H1 (cell line): ENCODE measurements around the gene ADCY6. TPM values are rescaled to one million over a fixed set of nuclear protein-coding genes. Genes with fewer than 3 reads are reported as not detected.

Experiments used
- microRNA-seq, 2 experiments: library from miRNA; unstranded; fragments of <30 nt; microRNA quantifications; one replicate each; pipeline versions ENCODE4 to v1.2.0, GENCODE V29; 2016 to 2020; ENCODE audit warnings: borderline microRNAs expressed in 2 of 2, borderline number of aligned reads in 2 of 2, borderline replicate concordance in 1 of 2
- polyA plus RNA-seq, 7 experiments: library from polyadenylated mRNA; depleted of rRNA in 3 of 7; stranded (reverse) in 5 of 7; unstranded in 2 of 7; fragments of >200 nt in 5 of 7; fragments of 200-250 nt in 2 of 7; gene quantifications; 1 replicate in 5 of 7; 2 replicates in 1 of 7; 4 replicates in 1 of 7; pipeline versions ENCODE4 v1.2.1 to v1.2.3, GENCODE V29; 2011 to 2013; ENCODE audit warnings: missing spikeins in 2 of 7, mixed read lengths in 2 of 7
- small RNA-seq: library from polyadenylated mRNA; stranded (forward); fragments of <200 nt; extraction: miRNeasy Mini kit (QIAGEN cat#:217004); gene quantifications from one replicate; pipeline ENCODE3, GENCODE V24; 2013; ENCODE audit not compliant: insufficient read depth
- total RNA-seq: library from RNA; stranded (reverse); fragmentation: NEBNext Ultra II Directional; extraction: Animal tissue kit (Norgen Biotek cat#: 25700); gene quantifications from 2 replicates; pipeline ENCODE4 v1.2.1, GENCODE V29; 2021

The ADCY6 gene
- total and polyA plus RNA-seq, 2 of the 8 experiments (the other 6 are each of a cell fraction or from before 2014, with no cell fraction given): 11.7 to 17.5 TPM

Small RNA genes within 50 kb of the gene (microRNA-seq; reads per million reads assigned to microRNA genes)
- gene MIR4701: 0 reads per million in 2 experiments

Small RNA genes within 50 kb of the gene (small RNA-seq; reads per million reads assigned to genes)
- not detected for gene MIR4701
- not detected for gene RF00019

Other genes with a start within 250 kb of the ADCY6 start
- gene LALBA, start 219.0 kb downstream of the ADCY6 start, total RNA-seq: not detected in 2 replicates
- not detected in 2 replicates for gene LALBA, start 219.0 kb downstream of the ADCY6 start, polyA plus RNA-seq (2011; rRNA removed)
- 46.1 and 48.4 TPM in 2 replicates for gene KANSL2, start 106.9 kb downstream of the ADCY6 start, total RNA-seq
- 48.3 and 50.7 TPM in 2 replicates for gene KANSL2, start 106.9 kb downstream of the ADCY6 start, polyA plus RNA-seq (2011; rRNA removed)
- gene CCNT1, start 72.4 kb downstream of the ADCY6 start, total RNA-seq: 44.3 and 45.9 TPM in 2 replicates
- 10.8 and 13.2 TPM in 2 replicates for gene CCNT1, start 72.4 kb downstream of the ADCY6 start, polyA plus RNA-seq (2011; rRNA removed)
- 12.5 and 16.9 TPM in 2 replicates for gene CACNB3, start 29.4 kb upstream of the ADCY6 start, total RNA-seq
- gene CACNB3, start 29.4 kb upstream of the ADCY6 start, polyA plus RNA-seq (2011; rRNA removed): 16.0 and 18.4 TPM in 2 replicates
- gene DDX23, start 63.1 kb upstream of the ADCY6 start, total RNA-seq: 98.1 and 107 TPM in 2 replicates
- gene DDX23, start 63.1 kb upstream of the ADCY6 start, polyA plus RNA-seq (2011; rRNA removed): 43.4 and 43.5 TPM in 2 replicates
- 15.8 and 16.2 TPM in 2 replicates for gene RND1, start 76.8 kb upstream of the ADCY6 start, total RNA-seq
- gene RND1, start 76.8 kb upstream of the ADCY6 start, polyA plus RNA-seq (2011; rRNA removed): 17.1 and 17.8 TPM in 2 replicates
- gene FKBP11, start 136.4 kb upstream of the ADCY6 start, total RNA-seq: 65.1 and 75.6 TPM in 2 replicates
- 45.7 and 53.9 TPM in 2 replicates for gene FKBP11, start 136.4 kb upstream of the ADCY6 start, polyA plus RNA-seq (2011; rRNA removed)
- 250 and 251 TPM in 2 replicates for gene ARF3, start 168.4 kb upstream of the ADCY6 start, total RNA-seq
- gene ARF3, start 168.4 kb upstream of the ADCY6 start, polyA plus RNA-seq (2011; rRNA removed): 231 and 262 TPM in 2 replicates
- 0.25 and 0.26 TPM in 2 replicates for gene WNT10B, start 182.6 kb upstream of the ADCY6 start, total RNA-seq
- 1.8 and 1.9 TPM in 2 replicates for gene WNT10B, start 182.6 kb upstream of the ADCY6 start, polyA plus RNA-seq (2011; rRNA removed)
- gene WNT1, start 189.2 kb upstream of the ADCY6 start, total RNA-seq: not detected in 2 replicates
- not detected in 2 replicates for gene WNT1, start 189.2 kb upstream of the ADCY6 start, polyA plus RNA-seq (2011; rRNA removed)
- 0.21 and 0.30 TPM in 2 replicates for gene DDN, start 210.3 kb upstream of the ADCY6 start, total RNA-seq
- gene DDN, start 210.3 kb upstream of the ADCY6 start, polyA plus RNA-seq (2011; rRNA removed): 0.14 and 0.20 TPM in 2 replicates
- gene PRKAG1, start 229.7 kb upstream of the ADCY6 start, total RNA-seq: 36.3 and 38.6 TPM in 2 replicates
- 32.3 and 57.5 TPM in 2 replicates for gene PRKAG1, start 229.7 kb upstream of the ADCY6 start, polyA plus RNA-seq (2011; rRNA removed)